ENCODE data around the gene TP63.
"Not testable (repeated sequence)": the region's sequence is repeated elsewhere in the genome, so short reads cannot be mapped to it uniquely, and the experiment has no call there.

The TP63 gene

GRCh38 chr3:189631373-189631408 lies at the start of gene TP63:
Gene TP63, plus strand, starts transcription at chr3:189631389. Its CDS starts 127 bp downstream, at chr3:189631516.
- no peak for DNase-seq (ENCODE audit: low read depth in 2 of 2)

GRCh38 chr3:189582179-189582578 lies 49.0 kb upstream of the TP63 start:
- no peak for DNase-seq (ENCODE audit: low read depth in 2 of 2)

GRCh38 chr3:189584645-189585044 lies 46.5 kb upstream of the TP63 start:
- no peak for DNase-seq (ENCODE audit: low read depth in 2 of 2)

GRCh38 chr3:189586941-189587663 lies 44.1 kb upstream of the TP63 start:
- no peak for DNase-seq (ENCODE audit: low read depth in 2 of 2)

GRCh38 chr3:189587664-189588040 lies 43.5 kb upstream of the TP63 start:
- no peak for DNase-seq (ENCODE audit: low read depth in 2 of 2)

GRCh38 chr3:189588070-189588469 lies 43.1 kb upstream of the TP63 start:
- DNase-seq (ENCODE audit: low read depth in 2 of 2): no peak

GRCh38 chr3:189588475-189589178 lies 42.6 kb upstream of the TP63 start:
- DNase-seq (ENCODE audit: low read depth in 2 of 2): no peak

GRCh38 chr3:189589179-189589569 lies 42.0 kb upstream of the TP63 start:
- DNase-seq (ENCODE audit: low read depth in 2 of 2): no peak

GRCh38 chr3:189590223-189590622 lies 41.0 kb upstream of the TP63 start:
- no peak for DNase-seq (ENCODE audit: low read depth in 2 of 2)

- DNase-seq (ENCODE audit: low read depth in 2 of 2): no peak
Observed at GRCh38 chr3:189593581-189593980, 37.6 kb upstream of the TP63 start.

- not testable (repeated sequence) for DNase-seq (ENCODE audit: low read depth in 2 of 2)
Observed at GRCh38 chr3:189596078-189596979, 34.9 kb upstream of the TP63 start.

- DNase-seq (ENCODE audit: low read depth in 2 of 2): no peak
Observed at GRCh38 chr3:189597918-189598317, 33.3 kb upstream of the TP63 start.

- DNase-seq (ENCODE audit: low read depth in 2 of 2): no peak
Observed at GRCh38 chr3:189598530-189599225, 32.5 kb upstream of the TP63 start.

- no peak for DNase-seq (ENCODE audit: low read depth in 2 of 2)
Observed at GRCh38 chr3:189602471-189602870, 28.7 kb upstream of the TP63 start.

- DNase-seq (ENCODE audit: low read depth in 2 of 2): no peak
Observed at GRCh38 chr3:189605717-189606116, 25.5 kb upstream of the TP63 start.

GRCh38 chr3:189606774-189607173 lies 24.4 kb upstream of the TP63 start:
- DNase-seq (ENCODE audit: low read depth in 2 of 2): no peak

GRCh38 chr3:189612641-189613040 lies 18.5 kb upstream of the TP63 start:
- not testable (repeated sequence) for DNase-seq (ENCODE audit: low read depth in 2 of 2)

GRCh38 chr3:189613122-189613521 lies 18.1 kb upstream of the TP63 start:
- DNase-seq (ENCODE audit: low read depth in 2 of 2): no peak

- DNase-seq (ENCODE audit: low read depth in 2 of 2): no peak
Observed at GRCh38 chr3:189621948-189622603, 9.1 kb upstream of the TP63 start.

GRCh38 chr3:189622629-189623028 lies 8.6 kb upstream of the TP63 start:
- DNase-seq (ENCODE audit: low read depth in 2 of 2): no peak

- no peak for DNase-seq (ENCODE audit: low read depth in 2 of 2)
Observed at GRCh38 chr3:189624130-189624529, 7.1 kb upstream of the TP63 start.

- DNase-seq (ENCODE audit: low read depth in 2 of 2): no peak
Observed at GRCh38 chr3:189625071-189625470, 6.1 kb upstream of the TP63 start.
